Gastrocnemius medialis (tissue), 4 donors: ENCODE data around the gene SP1.

Experiments
- POLR2A ChIP-seq, 2 donors: fragments of 450-650 bp; IDR thresholded peaks; one replicate each; pipeline ENCODE4 v1.6.1; 2017; ENCODE audit warnings: antibody characterized with exemption in 2 of 2, mild to moderate bottlenecking in 2 of 2, moderate library complexity in 2 of 2
- TF ChIP-seq, protein P1 (sequence below), 5 experiments: fragments of 450-650 bp in 3 of 5; fragments of 200-600 bp in 2 of 5; sonication (generic) in 2 of 5; IDR thresholded peaks in 4 of 5; conservative IDR thresholded peaks in 1 of 5; 1 replicate in 4 of 5; 2 replicates in 1 of 5; pipeline ENCODE4 v1.5.1; 2016 to 2019; ENCODE audit warnings: antibody characterized with exemption in 5 of 5, mild to moderate bottlenecking in 3 of 5, moderate library complexity in 3 of 5

DNA sequence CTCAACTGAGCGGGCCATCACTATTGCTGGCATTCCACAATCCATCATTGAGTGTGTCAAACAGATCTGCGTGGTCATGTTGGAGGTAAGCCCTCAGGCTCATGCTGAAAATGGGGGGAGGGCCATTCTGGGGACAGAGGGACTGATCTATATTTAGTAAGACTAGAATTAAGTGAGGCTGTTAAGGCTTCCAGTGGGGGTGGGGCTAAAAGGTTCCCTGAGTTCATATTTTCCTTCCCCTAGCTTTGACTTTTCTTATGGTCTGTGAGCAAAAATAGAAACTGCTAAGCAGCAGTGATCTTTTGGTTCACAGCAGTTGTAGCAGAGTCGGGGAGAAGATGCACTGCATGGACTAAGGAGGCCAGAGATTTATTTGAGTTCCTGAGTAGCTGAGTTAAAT, 81.1 kb downstream of the SP1 start:
- TF ChIP-seq, protein P1, sequence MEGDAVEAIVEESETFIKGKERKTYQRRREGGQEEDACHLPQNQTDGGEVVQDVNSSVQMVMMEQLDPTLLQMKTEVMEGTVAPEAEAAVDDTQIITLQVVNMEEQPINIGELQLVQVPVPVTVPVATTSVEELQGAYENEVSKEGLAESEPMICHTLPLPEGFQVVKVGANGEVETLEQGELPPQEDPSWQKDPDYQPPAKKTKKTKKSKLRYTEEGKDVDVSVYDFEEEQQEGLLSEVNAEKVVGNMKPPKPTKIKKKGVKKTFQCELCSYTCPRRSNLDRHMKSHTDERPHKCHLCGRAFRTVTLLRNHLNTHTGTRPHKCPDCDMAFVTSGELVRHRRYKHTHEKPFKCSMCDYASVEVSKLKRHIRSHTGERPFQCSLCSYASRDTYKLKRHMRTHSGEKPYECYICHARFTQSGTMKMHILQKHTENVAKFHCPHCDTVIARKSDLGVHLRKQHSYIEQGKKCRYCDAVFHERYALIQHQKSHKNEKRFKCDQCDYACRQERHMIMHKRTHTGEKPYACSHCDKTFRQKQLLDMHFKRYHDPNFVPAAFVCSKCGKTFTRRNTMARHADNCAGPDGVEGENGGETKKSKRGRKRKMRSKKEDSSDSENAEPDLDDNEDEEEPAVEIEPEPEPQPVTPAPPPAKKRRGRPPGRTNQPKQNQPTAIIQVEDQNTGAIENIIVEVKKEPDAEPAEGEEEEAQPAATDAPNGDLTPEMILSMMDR (IDR thresholded peaks at IDR 0.05 in 4 of 5, conservative IDR thresholded peaks at IDR 0.05 in 1 of 5), result no peak
- peak; percentile 15 to 51 for TF ChIP-seq POLR2A (IDR thresholded peaks at IDR 0.05)
